PC-9 (cell line): ENCODE measurements around the gene CEL. TPM values are rescaled to one million over a fixed set of nuclear protein-coding genes. Genes with fewer than 3 reads are reported as not detected.
A peak's percentile ranks its signal among the peaks of the same experiment; 100 is the strongest.

ENCODE experiments used
- BruUV-seq: library from RNA; stranded (reverse); fragments of 400-500 nt; replicated peaks from 2 replicates; lab custom pipeline; 2021; lab: Mats Ljungman, UMichigan
- CTCF ChIA-PET: fragments of 300-600 bp; sonication (Branson Sonifier 250); formaldehyde crosslinking; loops from one replicate; lab custom pipeline; 2022; ENCODE audit warnings: antibody characterized with exemption; lab: Charles Lee
- POLR2A ChIA-PET: fragments of 300-600 bp; sonication (Branson Sonifier 250); formaldehyde crosslinking; loops from one replicate; lab custom pipeline; 2022; ENCODE audit warnings: antibody characterized with exemption; ENCODE audit not compliant: unreplicated experiment; lab: Charles Lee
- DNase-seq, 2 experiments: peaks; one replicate each; pipeline versions ENCODE4 v3.0.0 to v3.0.0-alpha.2; 2015 to 2022; ENCODE audit warnings: mixed read lengths in 1 of 2
- H2AFZ ChIP-seq: fragments of 200-600 bp; sonication (generic); 2 replicates; pipeline ENCODE4 v1.8.1; 2017; ENCODE audit warnings: antibody characterized with exemption
- H3F3A ChIP-seq: fragments of 200-600 bp; sonication (generic); 2 replicates; pipeline ENCODE4 v1.8.1; 2017; ENCODE audit warnings: antibody characterized with exemption, mild to moderate bottlenecking, low read depth; ENCODE audit not compliant: insufficient read depth
- H3K27ac ChIP-seq: fragments of 200-600 bp; sonication (generic); 2 replicates; pipeline ENCODE4 v1.6.1; 2016; ENCODE audit warnings: mixed run types
- H3K27me3 ChIP-seq: fragments of 200-600 bp; sonication (generic); 2 replicates; pipeline ENCODE4 v1.6.1; 2016; ENCODE audit warnings: low read depth, mixed run types; ENCODE audit not compliant: insufficient read depth
- H3K36me3 ChIP-seq: fragments of 200-600 bp; sonication (generic); 2 replicates; pipeline ENCODE4 v1.6.1; 2016; ENCODE audit warnings: low read depth, mixed run types
- H3K4me1 ChIP-seq: fragments of 200-600 bp; sonication (generic); replicated peaks from 2 replicates; pipeline ENCODE4 v1.6.1; 2016; ENCODE audit warnings: mixed run types; ENCODE audit not compliant: insufficient read depth
- H3K4me2 ChIP-seq: fragments of 200-600 bp; sonication (generic); 2 replicates; pipeline ENCODE4 v1.6.1; 2017; ENCODE audit warnings: mixed run types
- H3K4me3 ChIP-seq: fragments of 200-600 bp; sonication (generic); 2 replicates; pipeline ENCODE4 v1.6.1; 2016; ENCODE audit warnings: mixed run types
- H3K79me2 ChIP-seq: fragments of 200-600 bp; sonication (generic); 2 replicates; pipeline ENCODE4 v1.6.1; 2017; ENCODE audit warnings: low read depth, mixed run types
- H3K9me2 ChIP-seq: fragments of 200-600 bp; sonication (generic); 2 replicates; pipeline ENCODE4 v1.8.1; 2017; ENCODE audit warnings: mild to moderate bottlenecking; ENCODE audit not compliant: insufficient read depth
- H3K9me3 ChIP-seq: fragments of 200-600 bp; sonication (generic); 2 replicates; pipeline ENCODE4 v1.8.1; 2016; ENCODE audit warnings: low read depth; ENCODE audit not compliant: insufficient read depth
- H4K20me1 ChIP-seq: fragments of 200-600 bp; sonication (generic); 2 replicates; pipeline ENCODE4 v1.8.1; 2017; ENCODE audit not compliant: insufficient read depth
- EZH2 ChIP-seq: fragments of 200-600 bp; sonication (generic); IDR thresholded peaks from 2 replicates; pipeline ENCODE4 v1.8.0; 2017; ENCODE audit warnings: antibody characterized with exemption, low read depth
- intact Hi-C: fragments of 100-400 bp; cut with micrococcal nuclease; formaldehyde crosslinking; loops from one replicate; pipeline ENCODE4 v1.10.0; 2022; ENCODE audit not compliant: unreplicated experiment
- total RNA-seq: library from RNA; stranded (reverse); gene quantifications from 2 replicates; pipeline ENCODE4 v1.2.3, GENCODE V29; 2021
- TF ChIP-seq, protein P1 (sequence below): fragments of 200-600 bp; sonication (generic); conservative IDR thresholded peaks from 2 replicates; pipeline ENCODE4 v1.6.1; 2017; ENCODE audit warnings: mixed run types, antibody characterized with exemption, mild to moderate bottlenecking, moderate library complexity

CEL gene
- total RNA-seq, 1 experiment from 2014 or later, result 2.7 TPM

GRCh38 chr9:133094842-133095393 is 33.1 kb downstream of the CEL start:
- Histone ChIP-seq H3K27ac (no peak overlapping the region), H3K9me2 (no peaks in the 10 kb centered on the region), H4K20me1 (no peaks in the 10 kb centered on the region), H3K9me3 (peaks cover 12% of the 10 kb centered on the region; the same call in 1 of the 2 replicates), H3K4me3 (no peak overlapping the region), H2AFZ (no peak overlapping the region), H3K4me2 (no peak overlapping the region), H3K36me3 (0 out of 2 replicates have a peak, but pooled peaks cover 20% of the 10 kb centered on the region), H3K27me3 (no peaks in the 10 kb centered on the region), H3K79me2 (no peaks in the 10 kb centered on the region), H3K4me1 (no peaks in the 10 kb centered on the region), H3F3A (no peaks in the 10 kb centered on the region)
- intact Hi-C loops, result no loop called here
- DNase-seq, result no peak
- TF ChIP-seq, protein P1, sequence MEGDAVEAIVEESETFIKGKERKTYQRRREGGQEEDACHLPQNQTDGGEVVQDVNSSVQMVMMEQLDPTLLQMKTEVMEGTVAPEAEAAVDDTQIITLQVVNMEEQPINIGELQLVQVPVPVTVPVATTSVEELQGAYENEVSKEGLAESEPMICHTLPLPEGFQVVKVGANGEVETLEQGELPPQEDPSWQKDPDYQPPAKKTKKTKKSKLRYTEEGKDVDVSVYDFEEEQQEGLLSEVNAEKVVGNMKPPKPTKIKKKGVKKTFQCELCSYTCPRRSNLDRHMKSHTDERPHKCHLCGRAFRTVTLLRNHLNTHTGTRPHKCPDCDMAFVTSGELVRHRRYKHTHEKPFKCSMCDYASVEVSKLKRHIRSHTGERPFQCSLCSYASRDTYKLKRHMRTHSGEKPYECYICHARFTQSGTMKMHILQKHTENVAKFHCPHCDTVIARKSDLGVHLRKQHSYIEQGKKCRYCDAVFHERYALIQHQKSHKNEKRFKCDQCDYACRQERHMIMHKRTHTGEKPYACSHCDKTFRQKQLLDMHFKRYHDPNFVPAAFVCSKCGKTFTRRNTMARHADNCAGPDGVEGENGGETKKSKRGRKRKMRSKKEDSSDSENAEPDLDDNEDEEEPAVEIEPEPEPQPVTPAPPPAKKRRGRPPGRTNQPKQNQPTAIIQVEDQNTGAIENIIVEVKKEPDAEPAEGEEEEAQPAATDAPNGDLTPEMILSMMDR, result 0 out of 2 replicates have a peak, but pooled peaks have one; percentile 22
- no peak for TF ChIP-seq EZH2
- CTCF ChIA-PET, result interaction anchor here (0.6 kb wide), 1 partner anchor 28 kb away, joined by 8 read pairs; no protein-coding TSS in a partner anchor
- no TSS peak for BruUV-seq
- POLR2A ChIA-PET, result no interaction called here

DNA sequence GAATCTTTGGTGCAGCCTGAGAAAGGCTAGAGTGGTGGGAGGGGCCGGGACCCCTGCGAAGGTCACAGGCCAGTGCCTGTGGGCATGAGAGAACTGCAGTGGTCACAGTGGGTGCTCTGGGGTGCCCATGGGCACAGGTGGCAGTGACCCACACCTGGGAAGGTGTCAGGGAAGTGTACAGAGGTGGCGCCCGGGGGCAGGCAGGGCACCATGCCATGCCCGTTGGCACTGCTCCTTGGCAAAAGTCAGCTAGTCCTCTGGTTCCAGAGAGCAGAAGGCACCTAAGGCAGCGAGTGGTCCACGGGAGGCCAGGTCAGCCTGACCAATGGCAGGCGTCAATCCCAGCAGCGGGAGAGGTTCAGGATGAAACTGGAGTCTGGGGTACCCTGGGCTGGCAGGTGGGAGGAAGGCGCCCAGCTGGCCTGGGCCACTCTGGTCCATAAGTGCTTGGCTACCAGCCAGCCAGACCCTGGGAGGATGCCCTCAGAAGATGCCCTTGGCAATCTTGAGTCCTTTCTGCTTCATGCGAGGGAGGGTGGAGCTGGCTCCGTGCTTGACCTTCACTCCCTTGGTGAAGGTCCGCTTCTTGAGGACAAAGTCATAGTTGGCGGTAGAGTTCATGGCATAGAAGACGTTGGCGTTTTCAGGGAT is 36.4 kb downstream of the CEL start:
- Histone ChIP-seq H3K36me3 (peaks cover 25% of the 10 kb centered on the region), H3F3A (no peaks in the 10 kb centered on the region), H2AFZ (no peak overlapping the region), H3K4me1 (peaks cover 4% of the 10 kb centered on the region), H4K20me1 (no peaks in the 10 kb centered on the region), H3K27me3 (no peaks in the 10 kb centered on the region), H3K9me3 (peaks cover 12% of the 10 kb centered on the region; the same call in 1 of the 2 replicates), H3K9me2 (no peaks in the 10 kb centered on the region), H3K79me2 (no peaks in the 10 kb centered on the region), H3K4me3 (no peak overlapping the region), H3K27ac (no peak overlapping the region), H3K4me2 (no peak overlapping the region)
- no peak for DNase-seq
- BruUV-seq, result no TSS peak
- CTCF ChIA-PET, result interaction anchor here (0.5 kb wide), 1 partner anchor 73 kb away, joined by 6 read pairs; no protein-coding TSS in a partner anchor
- intact Hi-C loops, result no loop called here
- POLR2A ChIA-PET, result no interaction called here
- TF ChIP-seq, protein P1, result no peak

DNA sequence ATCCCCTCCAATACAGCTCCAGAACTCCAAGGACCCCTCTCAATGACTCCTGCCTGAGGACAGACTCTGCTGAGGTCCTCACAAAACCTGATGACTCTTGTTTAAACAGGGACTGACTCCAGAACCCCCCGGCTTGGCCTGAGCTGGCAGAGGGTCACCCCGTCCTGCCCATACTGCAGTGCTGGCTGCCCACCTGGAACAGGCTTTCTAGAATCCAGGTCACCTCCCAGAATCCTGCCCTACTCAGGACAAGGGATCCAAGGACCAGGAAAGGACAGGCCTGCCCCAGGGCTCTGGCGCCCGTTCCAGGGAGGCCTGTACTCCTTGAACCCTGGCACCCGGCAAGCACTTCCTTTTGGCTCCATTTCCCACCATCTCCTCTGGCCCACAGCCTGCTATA is 37.1 kb downstream of the CEL start:
- POLR2A ChIA-PET, result no interaction called here
- CTCF ChIA-PET, result interaction anchor here (0.5 kb wide), 1 partner anchor 74 kb away, joined by 6 read pairs; no protein-coding TSS in a partner anchor
- intact Hi-C loops, result no loop called here

More for the DNA sequence above, 37.1 kb downstream of the CEL start:
- H3F3A ChIP-seq, result no peaks in the 10 kb centered on the region
- H3K4me3 ChIP-seq, result no peak overlapping the region
- no peak overlapping the region for H3K4me2 ChIP-seq
- DNase-seq, result no peak
- TF ChIP-seq, protein P1, result no peak
- no peak for TF ChIP-seq EZH2
- no TSS peak for BruUV-seq
- H3K9me3 ChIP-seq, result peaks cover 12% of the 10 kb centered on the region; the same call in 1 of the 2 replicates
- H3K27me3 ChIP-seq, result no peaks in the 10 kb centered on the region
- H3K27ac ChIP-seq, result no peak overlapping the region
- H4K20me1 ChIP-seq, result no peaks in the 10 kb centered on the region
- no peak overlapping the region for H2AFZ ChIP-seq
- no peaks in the 10 kb centered on the region for H3K79me2 ChIP-seq
- no peaks in the 10 kb centered on the region for H3K9me2 ChIP-seq
- peaks cover 10% of the 10 kb centered on the region for H3K4me1 ChIP-seq
- peaks cover 25% of the 10 kb centered on the region for H3K36me3 ChIP-seq
